Mesenchymal stem cell (in vitro differentiated cells and primary cell): Measurements from ENCODE around the gene TST.

ENCODE experiments used
- DNase-seq: peaks from one replicate; pipeline ENCODE4 v3.0.0-alpha.2; 2013
- H2AFZ ChIP-seq: one replicate; pipeline ENCODE4 v1.6.1; 2013; ENCODE audit warnings: low read depth, mild to moderate bottlenecking, control low read depth, inconsistent platforms, low read length, moderate library complexity
- H2AK5ac ChIP-seq: 2 replicates; pipeline ENCODE4 v1.6.1; 2013; ENCODE audit warnings: low read length, moderate library complexity, mild to moderate bottlenecking, inconsistent platforms; ENCODE audit not compliant: severe bottlenecking
- H2BK120ac ChIP-seq: one replicate; pipeline ENCODE4 v1.6.1; 2013; ENCODE audit warnings: low read depth, mild to moderate bottlenecking, inconsistent platforms, low read length, moderate library complexity
- H2BK12ac ChIP-seq, 2 experiments: one replicate each; pipeline ENCODE4 v1.6.1; 2013; ENCODE audit warnings: inconsistent platforms in 2 of 2, low read length in 2 of 2, mild to moderate bottlenecking in 2 of 2, moderate library complexity in 2 of 2, control low read depth in 1 of 2
- H2BK15ac ChIP-seq: one replicate; pipeline ENCODE4 v1.6.1; 2013; ENCODE audit warnings: mild to moderate bottlenecking, low read depth, inconsistent platforms; ENCODE audit not compliant: poor library complexity, severe bottlenecking
- H2BK5ac ChIP-seq: 2 replicates; pipeline ENCODE4 v1.6.1; 2013; ENCODE audit warnings: low read depth, mild to moderate bottlenecking, low read length, control low read depth, inconsistent platforms; ENCODE audit not compliant: poor library complexity, severe bottlenecking
- H3K14ac ChIP-seq, 2 experiments: one replicate each; pipeline ENCODE4 v1.6.1; 2013; ENCODE audit warnings: inconsistent platforms in 2 of 2, low read length in 2 of 2, control low read depth in 1 of 2, mild to moderate bottlenecking in 1 of 2, moderate library complexity in 1 of 2
- H3K18ac ChIP-seq, 2 experiments: one replicate each; pipeline ENCODE4 v1.6.1; 2013; ENCODE audit warnings: inconsistent platforms in 2 of 2, low read length in 2 of 2, control low read depth in 1 of 2, low read depth in 1 of 2, mild to moderate bottlenecking in 1 of 2
- H3K23ac ChIP-seq, 2 experiments: one replicate each; pipeline ENCODE4 v1.6.1; 2013; ENCODE audit warnings: inconsistent platforms in 2 of 2, low read length in 2 of 2, mild to moderate bottlenecking in 2 of 2, moderate library complexity in 2 of 2, control low read depth in 1 of 2
- H3K27ac ChIP-seq: 2 replicates; pipeline ENCODE4 v1.5.1; 2013; ENCODE audit warnings: mild to moderate bottlenecking, moderate library complexity, low read length, control low read depth, inconsistent platforms; ENCODE audit not compliant: poor library complexity, severe bottlenecking
- H3K27me3 ChIP-seq, 2 experiments: 2 replicates each; pipeline versions ENCODE4 v1.6.1 to v1.7.0; 2013; ENCODE audit warnings: low read length in 2 of 2, mild to moderate bottlenecking in 2 of 2, moderate library complexity in 2 of 2, control low read depth in 1 of 2, inconsistent platforms in 1 of 2; ENCODE audit not compliant: control insufficient read depth in 1 of 2, insufficient read depth in 1 of 2
- H3K36me3 ChIP-seq, 2 experiments: 2 replicates each; pipeline versions ENCODE4 v1.6.1 to v1.7.0; 2013; ENCODE audit warnings: low read length in 2 of 2, control low read depth in 1 of 2, inconsistent platforms in 1 of 2, low read depth in 1 of 2, mild to moderate bottlenecking in 1 of 2; ENCODE audit not compliant: insufficient read depth in 2 of 2, control insufficient read depth in 1 of 2
- H3K4ac ChIP-seq, 2 experiments: one replicate each; pipeline ENCODE4 v1.6.1; 2013; ENCODE audit warnings: inconsistent platforms in 2 of 2, low read length in 2 of 2, mild to moderate bottlenecking in 2 of 2, moderate library complexity in 2 of 2, control low read depth in 1 of 2, low read depth in 1 of 2
- H3K4me1 ChIP-seq: 2 replicates; pipeline ENCODE4 v1.6.1; 2013; ENCODE audit warnings: low read depth, low read length, control low read depth; ENCODE audit not compliant: control insufficient read depth, insufficient read depth
- H3K4me2 ChIP-seq: 2 replicates; pipeline ENCODE4 v1.6.1; 2013; ENCODE audit warnings: low read length, mild to moderate bottlenecking, inconsistent platforms; ENCODE audit not compliant: poor library complexity, severe bottlenecking
- H3K4me3 ChIP-seq, 2 experiments: 2 replicates each; pipeline versions ENCODE4 v1.5.1 to v1.7.0; 2013; ENCODE audit warnings: low read length in 2 of 2, mild to moderate bottlenecking in 2 of 2, control low read depth in 1 of 2, low read depth in 1 of 2; ENCODE audit not compliant: insufficient read depth in 1 of 2
- H3K79me1 ChIP-seq: replicated peaks from 2 replicates; pipeline ENCODE4 v1.6.1; 2013; ENCODE audit warnings: mild to moderate bottlenecking, control low read depth, low read length, inconsistent platforms; ENCODE audit not compliant: poor library complexity, severe bottlenecking
- H3K9ac ChIP-seq: 2 replicates; pipeline ENCODE4 v1.7.0; 2013; ENCODE audit warnings: mild to moderate bottlenecking, low read length, moderate library complexity
- H3K9me3 ChIP-seq: 2 replicates; pipeline ENCODE4 v1.7.0; 2013; ENCODE audit warnings: mild to moderate bottlenecking, low read length; ENCODE audit not compliant: control insufficient read depth
- H4K8ac ChIP-seq: one replicate; pipeline ENCODE4 v1.6.1; 2013; ENCODE audit warnings: inconsistent platforms, mild to moderate bottlenecking, low read length, moderate library complexity
- H4K91ac ChIP-seq: one replicate; pipeline ENCODE4 v1.6.1; 2013; ENCODE audit warnings: mild to moderate bottlenecking, low read length, inconsistent platforms
- WGBS: methylation state at CpG from one replicate; pipeline ENCODE4 v1.1.7; 2013; ENCODE audit warnings: mixed read lengths; 5-methylcytosine and 5-hydroxymethylcytosine counted together

TST gene

GRCh38 chr22:37011472-37011871, 7.8 kb downstream of the TST start:
- no peak for DNase-seq
- Histone ChIP-seq H2BK120ac (no peak overlapping the region), H2BK12ac (no peak overlapping the region), H2BK5ac (no peak overlapping the region), H2BK15ac (no peak overlapping the region), H3K4me2 (no peak overlapping the region), H2AFZ (no peak overlapping the region), H3K18ac (no peak overlapping the region), H3K23ac (no peak overlapping the region), H4K91ac (no peak overlapping the region), H3K79me1 (peaks cover 5% of the 10 kb centered on the region), H4K8ac (no peak overlapping the region), H3K9ac (no peak overlapping the region), H3K36me3 (peaks cover 2 to 9% of the 10 kb centered on the region in 2 experiments), H3K4me3 (no peak overlapping the region), H3K9me3 (peaks cover 4% of the 10 kb centered on the region), H3K27ac (no peak overlapping the region), H3K4ac (no peak overlapping the region), H3K14ac (no peak overlapping the region), H2AK5ac (no peak overlapping the region), H3K4me1 (peaks cover 7% of the 10 kb centered on the region), H3K27me3 (peaks cover 24 to 38% of the 10 kb centered on the region in 2 experiments)
- 97% methylated on average over 3 of the region's 3 CpGs for WGBS

DNA sequence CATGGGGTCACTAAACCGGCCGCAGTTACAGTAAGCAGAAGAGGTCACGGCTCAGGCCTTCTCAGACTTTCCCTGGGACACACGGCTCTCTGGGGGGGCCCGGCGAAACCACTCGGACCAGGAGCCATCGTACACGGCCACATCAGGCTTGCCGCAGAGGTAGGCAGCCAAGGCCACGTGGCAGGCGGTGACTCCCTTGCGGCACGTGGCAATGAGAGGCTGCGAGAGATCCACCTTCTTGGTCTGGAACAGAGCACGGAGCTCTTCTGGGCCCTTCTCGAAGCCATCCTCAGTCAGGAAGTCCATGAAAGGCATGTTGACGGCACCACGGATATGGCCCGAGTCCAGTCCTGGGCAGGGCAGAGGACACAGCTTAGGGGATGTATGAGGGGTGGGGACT, 8.3 kb downstream of the TST start:
- Histone ChIP-seq H4K8ac (no peak overlapping the region), H3K9me3 (peaks cover 4% of the 10 kb centered on the region), H2BK120ac (no peak overlapping the region), H3K79me1 (peaks cover 2% of the 10 kb centered on the region), H2BK5ac (no peak overlapping the region), H3K23ac (no peak overlapping the region), H3K4me1 (peaks cover 7% of the 10 kb centered on the region), H4K91ac (no peak overlapping the region), H3K36me3 (peaks cover 0 to 4% of the 10 kb centered on the region in 2 experiments), H3K27ac (no peak overlapping the region), H3K14ac (no peak overlapping the region), H2BK15ac (no peak overlapping the region), H3K18ac (no peak overlapping the region), H2AK5ac (no peak overlapping the region), H3K4ac (no peak overlapping the region), H2BK12ac (no peak overlapping the region), H3K4me3 (no peak overlapping the region), H2AFZ (no peak overlapping the region), H3K27me3 (peaks cover 29 to 43% of the 10 kb centered on the region in 2 experiments), H3K4me2 (no peak overlapping the region), H3K9ac (no peak overlapping the region)
- 94% methylated on average over 20 of the region's 20 CpGs for WGBS
- no peak for DNase-seq

GRCh38 chr22:37010174-37010573, 9.1 kb downstream of the TST start:
- Histone ChIP-seq H3K4me3 (no peak overlapping the region), H3K27ac (no peak overlapping the region), H2AFZ (no peak overlapping the region), H3K23ac (no peak overlapping the region), H3K14ac (no peak overlapping the region), H3K27me3 (peaks cover 36 to 46% of the 10 kb centered on the region in 2 experiments), H3K79me1 (no peaks in the 10 kb centered on the region), H2BK12ac (no peak overlapping the region), H4K91ac (no peak overlapping the region), H3K4me2 (no peak overlapping the region), H3K9ac (no peak overlapping the region), H2BK5ac (no peak overlapping the region), H3K36me3 (no peaks in the 10 kb centered on the region), H3K9me3 (peaks cover 10% of the 10 kb centered on the region), H4K8ac (no peak overlapping the region), H2AK5ac (no peak overlapping the region), H3K18ac (no peak overlapping the region), H3K4me1 (peaks cover 7% of the 10 kb centered on the region), H2BK15ac (no peak overlapping the region), H2BK120ac (no peak overlapping the region), H3K4ac (no peak overlapping the region)
- no peak for DNase-seq
- 79% methylated on average over 4 of the region's 4 CpGs for WGBS

DNA sequence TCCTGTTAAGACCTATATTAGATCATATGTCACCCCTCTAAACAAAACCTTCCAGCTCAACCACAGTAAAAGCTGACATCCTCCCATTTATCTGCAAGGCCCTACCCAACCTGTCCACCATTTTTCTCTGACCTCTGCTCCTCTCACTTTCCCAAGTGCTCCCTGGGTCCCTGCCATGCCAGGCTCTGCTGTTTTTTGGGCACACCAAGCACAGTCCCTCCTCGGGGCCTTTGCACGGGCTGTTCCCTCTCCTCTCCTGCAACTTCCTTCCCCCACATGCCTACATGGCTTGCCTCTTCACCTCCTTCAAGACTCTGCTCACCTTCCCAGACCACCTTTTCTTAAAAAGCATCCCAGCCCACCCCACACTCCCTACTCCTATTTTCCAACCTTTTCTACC, 9.8 kb downstream of the TST start:
- H3K4me2 ChIP-seq, result no peak overlapping the region
- H3K27me3 ChIP-seq, result peaks cover 40 to 50% of the 10 kb centered on the region in 2 experiments
- 95% methylated on average over 2 of the region's 2 CpGs for WGBS
- H3K18ac ChIP-seq, result no peak overlapping the region
- H3K9ac ChIP-seq, result no peak overlapping the region
- H2BK120ac ChIP-seq, result no peak overlapping the region
- H3K4me1 ChIP-seq, result peaks cover 3% of the 10 kb centered on the region
- no peak overlapping the region for H2BK5ac ChIP-seq
- H3K4ac ChIP-seq, result no peak overlapping the region
- H3K36me3 ChIP-seq, result no peaks in the 10 kb centered on the region
- H2BK15ac ChIP-seq, result no peak overlapping the region
- no peak for DNase-seq
- no peak overlapping the region for H3K4me3 ChIP-seq
- no peak overlapping the region for H2BK12ac ChIP-seq
- H2AFZ ChIP-seq, result no peak overlapping the region
- peaks cover 13% of the 10 kb centered on the region for H3K9me3 ChIP-seq
- H2AK5ac ChIP-seq, result no peak overlapping the region
- no peak overlapping the region for H3K14ac ChIP-seq
- no peak overlapping the region for H4K91ac ChIP-seq
- no peaks in the 10 kb centered on the region for H3K79me1 ChIP-seq
- H3K23ac ChIP-seq, result no peak overlapping the region
- H4K8ac ChIP-seq, result no peak overlapping the region
- no peak overlapping the region for H3K27ac ChIP-seq
